ENCODE results near the gene VEGFA.

- TF ChIP-seq EZH2 (IDR thresholded peaks at IDR 0.05; ENCODE audit: borderline replicate concordance, low read length), result no peak
- TF ChIP-seq CTCF (conservative IDR thresholded peaks at IDR 0.05 in 1 of 2, IDR thresholded peaks at IDR 0.05 in 1 of 2; ENCODE audit: extremely low read depth in 1 of 2, insufficient read depth in 1 of 2, low read depth in 1 of 2, low read length in 2 of 2), result no peak
Observed at GRCh38 chr6:43737272-43738081, 32.5 kb upstream of the VEGFA start.
